ENCODE results near the gene PTCD2. TPM values are rescaled to one million over a fixed set of nuclear protein-coding genes. Genes with fewer than 3 reads are reported as not detected.

PTCD2 gene
- total and polyA plus RNA-seq, 2 donors (not counting 1 experiment from before 2014, with no cell fraction given), result 10.3 to 15.9 TPM

DNA sequence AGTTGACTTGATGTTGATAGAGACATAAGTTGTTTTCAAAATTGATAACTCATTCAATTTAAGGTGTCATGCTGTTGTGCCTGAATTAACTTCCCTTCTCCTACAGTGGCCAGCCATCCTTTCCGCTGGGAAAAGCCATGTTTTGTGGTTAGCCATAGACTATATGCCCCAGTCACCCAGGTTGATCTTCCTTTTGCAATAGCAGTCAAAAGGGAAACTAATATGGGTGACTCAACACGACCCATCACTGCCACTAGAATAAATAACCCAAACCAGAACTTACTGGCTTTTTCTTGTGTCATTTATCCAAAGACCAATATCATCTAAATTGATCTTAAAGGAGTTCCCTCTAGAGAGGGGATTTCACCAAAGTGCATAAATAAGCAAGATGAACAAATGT is 87.4 kb downstream of the PTCD2 start:
- Histone ChIP-seq H3K4me2 (ENCODE audit: extremely low read depth, insufficient read depth, low read length) (no peak overlapping the region), H3K4me1 (ENCODE audit: control insufficient read depth, extremely low read depth, insufficient read depth, low read length) (peaks cover 2% of the 10 kb centered on the region), H3K9ac (ENCODE audit: insufficient read depth, low read length) (no peak overlapping the region), H3K79me2 (ENCODE audit: control insufficient read depth, insufficient read depth, low read length) (no peaks in the 10 kb centered on the region), H4K20me1 (ENCODE audit: control insufficient read depth, extremely low read depth, insufficient read depth, low read length) (no peaks in the 10 kb centered on the region), H3K9me3 (ENCODE audit: control insufficient read depth, insufficient read depth, low read depth, low read length) (no peaks in the 10 kb centered on the region), H2AFZ (ENCODE audit: low read length) (no peak overlapping the region), H3K36me3 (ENCODE audit: control insufficient read depth, insufficient read depth, low read length) (no peaks in the 10 kb centered on the region), H3K27ac (ENCODE audit: insufficient read depth, low read length) (no peak overlapping the region), H3K27me3 (ENCODE audit: control insufficient read depth, insufficient read depth, low read length) (no peaks in the 10 kb centered on the region), H3K4me3 (replicated peaks in 1 of 4; ENCODE audit: control extremely low read depth in 1 of 4, insufficient read depth in 1 of 4, low read depth in 3 of 4, low read length in 4 of 4) (no peak overlapping the region)
- TF ChIP-seq, protein P1, sequence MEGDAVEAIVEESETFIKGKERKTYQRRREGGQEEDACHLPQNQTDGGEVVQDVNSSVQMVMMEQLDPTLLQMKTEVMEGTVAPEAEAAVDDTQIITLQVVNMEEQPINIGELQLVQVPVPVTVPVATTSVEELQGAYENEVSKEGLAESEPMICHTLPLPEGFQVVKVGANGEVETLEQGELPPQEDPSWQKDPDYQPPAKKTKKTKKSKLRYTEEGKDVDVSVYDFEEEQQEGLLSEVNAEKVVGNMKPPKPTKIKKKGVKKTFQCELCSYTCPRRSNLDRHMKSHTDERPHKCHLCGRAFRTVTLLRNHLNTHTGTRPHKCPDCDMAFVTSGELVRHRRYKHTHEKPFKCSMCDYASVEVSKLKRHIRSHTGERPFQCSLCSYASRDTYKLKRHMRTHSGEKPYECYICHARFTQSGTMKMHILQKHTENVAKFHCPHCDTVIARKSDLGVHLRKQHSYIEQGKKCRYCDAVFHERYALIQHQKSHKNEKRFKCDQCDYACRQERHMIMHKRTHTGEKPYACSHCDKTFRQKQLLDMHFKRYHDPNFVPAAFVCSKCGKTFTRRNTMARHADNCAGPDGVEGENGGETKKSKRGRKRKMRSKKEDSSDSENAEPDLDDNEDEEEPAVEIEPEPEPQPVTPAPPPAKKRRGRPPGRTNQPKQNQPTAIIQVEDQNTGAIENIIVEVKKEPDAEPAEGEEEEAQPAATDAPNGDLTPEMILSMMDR (conservative IDR thresholded peaks at IDR 0.05 in 1 of 2, IDR thresholded peaks at IDR 0.05 in 1 of 2; ENCODE audit: low read depth in 1 of 2, low read length in 2 of 2), result no peak
- no peak for TF ChIP-seq EZH2 (IDR thresholded peaks at IDR 0.05; ENCODE audit: low read length, missing control alignments)
- DNase-seq (ENCODE audit: low read depth in 2 of 2), result peak; percentile 8 to 44

DNA sequence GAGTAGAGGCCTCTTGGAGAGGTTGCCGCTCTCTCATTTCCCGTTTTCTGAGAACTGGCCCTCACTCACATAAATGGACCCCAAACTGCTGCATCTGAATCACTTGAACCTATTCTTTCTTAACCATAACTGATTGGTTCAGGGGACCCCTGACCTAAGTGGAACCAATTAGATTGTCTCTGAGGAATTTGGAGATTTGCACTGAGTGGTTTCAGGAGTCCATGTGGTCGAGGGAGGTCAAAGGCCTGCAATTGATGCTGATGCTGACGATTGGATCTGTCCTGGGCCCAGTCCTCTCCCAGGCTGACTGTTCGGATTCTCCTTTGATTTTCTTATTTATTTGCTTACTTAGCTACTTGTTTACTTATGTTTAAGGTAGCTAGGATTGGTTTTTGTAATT is 88.0 kb downstream of the PTCD2 start:
- TF ChIP-seq, protein P1 (conservative IDR thresholded peaks at IDR 0.05 in 1 of 2, IDR thresholded peaks at IDR 0.05 in 1 of 2; ENCODE audit: low read depth in 1 of 2, low read length in 2 of 2), result no peak
- Histone ChIP-seq H3K27ac (ENCODE audit: insufficient read depth, low read length) (no peak overlapping the region), H2AFZ (ENCODE audit: low read length) (no peak overlapping the region)

GRCh38 chr5:72408603-72409002 is 88.4 kb downstream of the PTCD2 start:
- no peak overlapping the region for H2AFZ ChIP-seq (ENCODE audit: low read length)

More for the DNA sequence above, 88.0 kb downstream of the PTCD2 start:
- Histone ChIP-seq H3K36me3 (ENCODE audit: control insufficient read depth, insufficient read depth, low read length) (no peaks in the 10 kb centered on the region), H3K79me2 (ENCODE audit: control insufficient read depth, insufficient read depth, low read length) (no peaks in the 10 kb centered on the region), H3K4me2 (ENCODE audit: extremely low read depth, insufficient read depth, low read length) (no peak overlapping the region), H3K4me3 (replicated peaks in 1 of 4; ENCODE audit: control extremely low read depth in 1 of 4, insufficient read depth in 1 of 4, low read depth in 3 of 4, low read length in 4 of 4) (no peak overlapping the region), H4K20me1 (ENCODE audit: control insufficient read depth, extremely low read depth, insufficient read depth, low read length) (no peaks in the 10 kb centered on the region), H3K9ac (ENCODE audit: insufficient read depth, low read length) (no peak overlapping the region), H3K27me3 (ENCODE audit: control insufficient read depth, insufficient read depth, low read length) (no peaks in the 10 kb centered on the region), H3K4me1 (ENCODE audit: control insufficient read depth, extremely low read depth, insufficient read depth, low read length) (peaks cover 2% of the 10 kb centered on the region), H3K9me3 (ENCODE audit: control insufficient read depth, insufficient read depth, low read depth, low read length) (no peaks in the 10 kb centered on the region)
- no peak for DNase-seq (ENCODE audit: low read depth in 2 of 2)

More at GRCh38 chr5:72408603-72409002, 88.4 kb downstream of the PTCD2 start:
- DNase-seq (ENCODE audit: low read depth in 2 of 2), result peak in 1 of 2 donors; percentile 69
- TF ChIP-seq EZH2 (IDR thresholded peaks at IDR 0.05; ENCODE audit: low read length, missing control alignments), result no peak
- TF ChIP-seq, protein P1 (conservative IDR thresholded peaks at IDR 0.05 in 1 of 2, IDR thresholded peaks at IDR 0.05 in 1 of 2; ENCODE audit: low read depth in 1 of 2, low read length in 2 of 2), result no peak
- Histone ChIP-seq H3K79me2 (ENCODE audit: control insufficient read depth, insufficient read depth, low read length) (no peaks in the 10 kb centered on the region), H3K27ac (ENCODE audit: insufficient read depth, low read length) (no peak overlapping the region), H3K9ac (ENCODE audit: insufficient read depth, low read length) (no peak overlapping the region), H3K4me2 (ENCODE audit: extremely low read depth, insufficient read depth, low read length) (no peak overlapping the region), H3K4me1 (ENCODE audit: control insufficient read depth, extremely low read depth, insufficient read depth, low read length) (peaks cover 2% of the 10 kb centered on the region), H3K9me3 (ENCODE audit: control insufficient read depth, insufficient read depth, low read depth, low read length) (no peaks in the 10 kb centered on the region), H3K27me3 (ENCODE audit: control insufficient read depth, insufficient read depth, low read length) (no peaks in the 10 kb centered on the region), H3K36me3 (ENCODE audit: control insufficient read depth, insufficient read depth, low read length) (no peaks in the 10 kb centered on the region), H3K4me3 (replicated peaks in 1 of 4; ENCODE audit: control extremely low read depth in 1 of 4, insufficient read depth in 1 of 4, low read depth in 3 of 4, low read length in 4 of 4) (no peak overlapping the region), H4K20me1 (ENCODE audit: control insufficient read depth, extremely low read depth, insufficient read depth, low read length) (no peaks in the 10 kb centered on the region)
